ENCODE results near the gene ANKRD33B. TPM values are rescaled to one million over a fixed set of nuclear protein-coding genes. Genes with fewer than 3 reads are reported as not detected.

Gene ANKRD33B
- total and polyA plus RNA-seq, 2 of the 8 experiments (the other 6 are each of a cell fraction or from before 2014, with no cell fraction given) = 6.9 to 20.6 TPM

DNA sequence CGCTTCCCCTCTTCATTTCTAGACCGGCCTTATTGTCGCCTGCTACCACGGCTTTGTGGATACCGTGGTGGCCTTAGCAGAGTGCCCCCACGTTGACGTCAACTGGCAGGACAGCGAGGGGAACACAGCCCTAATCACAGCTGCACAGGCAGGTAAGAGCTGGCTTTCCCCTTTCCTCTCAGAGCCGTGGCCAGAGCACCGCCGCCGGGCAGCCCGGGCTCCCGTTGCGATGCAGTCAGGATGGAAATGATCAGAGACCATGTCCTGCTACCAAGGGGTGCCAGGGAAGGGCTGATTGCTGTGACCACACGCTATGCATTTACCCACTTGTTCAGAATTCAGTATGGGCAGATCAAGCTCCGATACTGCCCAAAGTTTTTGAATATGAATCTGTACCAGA lies 54.4 kb downstream of the ANKRD33B start (continued):
- TF ChIP-seq BACH1 (IDR thresholded peaks at IDR 0.05; ENCODE audit: low read length) (no peak), ASH2L (IDR thresholded peaks at IDR 0.05; ENCODE audit: low read length) (no peak), ZNF274 (IDR thresholded peaks at IDR 0.05; ENCODE audit: borderline replicate concordance, extremely low read depth, low read length) (no peak), HDAC2 (IDR thresholded peaks at IDR 0.05; ENCODE audit: borderline replicate concordance in 1 of 2, low read depth in 2 of 2, low read length in 2 of 2) (no peak), SIX5 (IDR thresholded peaks at IDR 0.05; ENCODE audit: low read depth, low read length) (no peak), NANOG (IDR thresholded peaks at IDR 0.05; ENCODE audit: insufficient read depth, low read depth, low read length, poor library complexity, severe bottlenecking) (no peak)
